Measurements from ENCODE around the gene CHD5.

Gene CHD5

GRCh38 chr1:6168947-6169586 lies 11.1 kb downstream of the CHD5 start:
- no peak for DNase-seq
- H3K4me2 ChIP-seq (ENCODE audit: low read length): no peak overlapping the region
- no peak overlapping the region for H4K5ac ChIP-seq (ENCODE audit: low read length)
- H2BK5ac ChIP-seq (ENCODE audit: low read length): no peak overlapping the region
- no peak overlapping the region for H3K27ac ChIP-seq (ENCODE audit: low read depth, low read length)
- no CpG with 5 or more reads among the region's 18 CpGs for WGBS (ENCODE audit: extremely low coverage, insufficient coverage, low lambda C conversion rate)
- H3K27me3 ChIP-seq (ENCODE audit: insufficient read depth, low read length, poor library complexity): no peaks in the 10 kb centered on the region
- no peaks in the 10 kb centered on the region for H3K79me1 ChIP-seq (ENCODE audit: low read length)
- H3K18ac ChIP-seq (ENCODE audit: low read length): no peak overlapping the region
- H3K9ac ChIP-seq (ENCODE audit: low read length): no peak overlapping the region
- no peak overlapping the region for H3K4me3 ChIP-seq (ENCODE audit: low read length)
- H2AK5ac ChIP-seq (ENCODE audit: low read length): no peak overlapping the region
- no peak overlapping the region for H3K56ac ChIP-seq (ENCODE audit: low read length)
- no peak overlapping the region for H2BK120ac ChIP-seq (ENCODE audit: low read depth, low read length)
- no peak overlapping the region for H4K8ac ChIP-seq (ENCODE audit: low read depth, low read length)
- H3K79me2 ChIP-seq (ENCODE audit: control insufficient read depth, insufficient read depth, low read length): no peaks in the 10 kb centered on the region
- no peak overlapping the region for H2BK15ac ChIP-seq (replicated peaks; ENCODE audit: low read depth)
- no peak overlapping the region for H3K23ac ChIP-seq (ENCODE audit: low read length)
- no peaks in the 10 kb centered on the region for H3K36me3 ChIP-seq (ENCODE audit: control insufficient read depth, insufficient read depth, low read length)
- H3K4me1 ChIP-seq (ENCODE audit: control insufficient read depth, low read depth, low read length): no peaks in the 10 kb centered on the region
- no peak overlapping the region for H3K4ac ChIP-seq (ENCODE audit: low read depth, low read length)

- no peak overlapping the region for H3K4ac ChIP-seq (ENCODE audit: low read depth, low read length)
- H3K56ac ChIP-seq (ENCODE audit: low read length): no peak overlapping the region
- H3K27ac ChIP-seq (ENCODE audit: low read depth, low read length): no peak overlapping the region
- no CpG with 5 or more reads among the region's 34 CpGs for WGBS (ENCODE audit: extremely low coverage, insufficient coverage, low lambda C conversion rate)
- H2BK120ac ChIP-seq (ENCODE audit: low read depth, low read length): no peak overlapping the region
- H3K9ac ChIP-seq (ENCODE audit: low read length): no peak overlapping the region
- H3K4me1 ChIP-seq (ENCODE audit: control insufficient read depth, low read depth, low read length): no peaks in the 10 kb centered on the region
- H2AK5ac ChIP-seq (ENCODE audit: low read length): no peak overlapping the region
- no peak overlapping the region for H3K23ac ChIP-seq (ENCODE audit: low read length)
- H2BK15ac ChIP-seq (replicated peaks; ENCODE audit: low read depth): no peak overlapping the region
- H2BK5ac ChIP-seq (ENCODE audit: low read length): no peak overlapping the region
- DNase-seq: no peak
- H3K27me3 ChIP-seq (ENCODE audit: insufficient read depth, low read length, poor library complexity): no peaks in the 10 kb centered on the region
- no peak overlapping the region for H4K8ac ChIP-seq (ENCODE audit: low read depth, low read length)
- no peak overlapping the region for H4K5ac ChIP-seq (ENCODE audit: low read length)
- H3K18ac ChIP-seq (ENCODE audit: low read length): no peak overlapping the region
- no peaks in the 10 kb centered on the region for H3K79me2 ChIP-seq (ENCODE audit: control insufficient read depth, insufficient read depth, low read length)
- no peak overlapping the region for H3K4me2 ChIP-seq (ENCODE audit: low read length)
- no peaks in the 10 kb centered on the region for H3K79me1 ChIP-seq (ENCODE audit: low read length)
- no peaks in the 10 kb centered on the region for H3K36me3 ChIP-seq (ENCODE audit: control insufficient read depth, insufficient read depth, low read length)
- no peak overlapping the region for H3K4me3 ChIP-seq (ENCODE audit: low read length)
These were observed 12.5 kb downstream of the CHD5 start for GRCh38 chr1:6167391-6168303.

- H3K27me3 ChIP-seq (ENCODE audit: insufficient read depth, low read length, poor library complexity): no peaks in the 10 kb centered on the region
- H3K18ac ChIP-seq (ENCODE audit: low read length): no peak overlapping the region
- H3K4me1 ChIP-seq (ENCODE audit: control insufficient read depth, low read depth, low read length): no peaks in the 10 kb centered on the region
- no peaks in the 10 kb centered on the region for H3K79me1 ChIP-seq (ENCODE audit: low read length)
- no peak overlapping the region for H4K8ac ChIP-seq (ENCODE audit: low read depth, low read length)
- WGBS (ENCODE audit: extremely low coverage, insufficient coverage, low lambda C conversion rate): no CpG with 5 or more reads among the region's 19 CpGs
- H4K5ac ChIP-seq (ENCODE audit: low read length): no peak overlapping the region
- H3K4me3 ChIP-seq (ENCODE audit: low read length): no peak overlapping the region
- no peaks in the 10 kb centered on the region for H3K79me2 ChIP-seq (ENCODE audit: control insufficient read depth, insufficient read depth, low read length)
- no peak overlapping the region for H3K56ac ChIP-seq (ENCODE audit: low read length)
- H3K27ac ChIP-seq (ENCODE audit: low read depth, low read length): no peak overlapping the region
- H3K9ac ChIP-seq (ENCODE audit: low read length): no peak overlapping the region
- no peak overlapping the region for H3K23ac ChIP-seq (ENCODE audit: low read length)
- H2BK5ac ChIP-seq (ENCODE audit: low read length): no peak overlapping the region
- no peak overlapping the region for H3K4me2 ChIP-seq (ENCODE audit: low read length)
- no peak overlapping the region for H2BK120ac ChIP-seq (ENCODE audit: low read depth, low read length)
- DNase-seq: no peak
- H3K36me3 ChIP-seq (ENCODE audit: control insufficient read depth, insufficient read depth, low read length): no peaks in the 10 kb centered on the region
- no peak overlapping the region for H3K4ac ChIP-seq (ENCODE audit: low read depth, low read length)
- no peak overlapping the region for H2BK15ac ChIP-seq (replicated peaks; ENCODE audit: low read depth)
- no peak overlapping the region for H2AK5ac ChIP-seq (ENCODE audit: low read length)
These were observed 13.3 kb downstream of the CHD5 start for GRCh38 chr1:6166655-6167390.

DNA sequence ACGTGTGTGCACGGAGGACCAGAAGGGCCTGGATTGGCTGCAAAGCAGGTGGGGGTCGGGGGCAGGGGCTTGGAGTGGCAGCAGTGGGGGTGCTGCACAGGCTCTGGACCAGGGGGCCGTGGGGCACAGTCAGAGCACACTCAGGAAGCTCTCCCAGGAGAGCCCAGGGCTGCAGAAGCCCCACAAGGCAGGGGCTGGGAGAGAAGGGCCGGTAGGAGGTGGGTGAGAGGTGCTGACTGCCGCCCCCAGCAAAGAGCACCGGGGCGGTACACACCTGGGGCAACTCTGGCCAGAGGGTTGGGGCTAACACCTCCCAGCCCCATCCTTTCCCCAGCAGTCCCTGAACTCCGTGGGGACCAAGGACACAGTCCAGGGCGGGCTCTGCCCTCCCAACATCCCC lies 13.9 kb downstream of the CHD5 start:
- Histone ChIP-seq H3K18ac (ENCODE audit: low read length) (no peak overlapping the region), H4K8ac (ENCODE audit: low read depth, low read length) (no peak overlapping the region), H3K4me1 (ENCODE audit: control insufficient read depth, low read depth, low read length) (no peaks in the 10 kb centered on the region), H3K27ac (ENCODE audit: low read depth, low read length) (no peak overlapping the region), H2AK5ac (ENCODE audit: low read length) (no peak overlapping the region), H3K36me3 (ENCODE audit: control insufficient read depth, insufficient read depth, low read length) (no peaks in the 10 kb centered on the region), H2BK15ac (replicated peaks; ENCODE audit: low read depth) (no peak overlapping the region), H3K23ac (ENCODE audit: low read length) (no peak overlapping the region), H3K9ac (ENCODE audit: low read length) (no peak overlapping the region), H3K56ac (ENCODE audit: low read length) (no peak overlapping the region), H3K79me1 (ENCODE audit: low read length) (no peaks in the 10 kb centered on the region), H3K79me2 (ENCODE audit: control insufficient read depth, insufficient read depth, low read length) (no peaks in the 10 kb centered on the region), H2BK5ac (ENCODE audit: low read length) (no peak overlapping the region), H2BK120ac (ENCODE audit: low read depth, low read length) (no peak overlapping the region), H3K27me3 (ENCODE audit: insufficient read depth, low read length, poor library complexity) (no peaks in the 10 kb centered on the region), H4K5ac (ENCODE audit: low read length) (no peak overlapping the region), H3K4me3 (ENCODE audit: low read length) (no peak overlapping the region), H3K4me2 (ENCODE audit: low read length) (no peak overlapping the region), H3K4ac (ENCODE audit: low read depth, low read length) (no peak overlapping the region)
- no peak for DNase-seq
- no CpG with 5 or more reads among the region's 10 CpGs for WGBS (ENCODE audit: extremely low coverage, insufficient coverage, low lambda C conversion rate)

GRCh38 chr1:6165441-6165985 lies 14.6 kb downstream of the CHD5 start:
- Histone ChIP-seq H4K5ac (ENCODE audit: low read length) (no peak overlapping the region), H3K4me3 (ENCODE audit: low read length) (no peak overlapping the region), H3K9ac (ENCODE audit: low read length) (no peak overlapping the region), H3K79me2 (ENCODE audit: control insufficient read depth, insufficient read depth, low read length) (no peaks in the 10 kb centered on the region), H2AK5ac (ENCODE audit: low read length) (no peak overlapping the region), H3K79me1 (ENCODE audit: low read length) (no peaks in the 10 kb centered on the region), H3K27me3 (ENCODE audit: insufficient read depth, low read length, poor library complexity) (no peaks in the 10 kb centered on the region), H3K4ac (ENCODE audit: low read depth, low read length) (no peak overlapping the region), H3K18ac (ENCODE audit: low read length) (no peak overlapping the region), H3K27ac (ENCODE audit: low read depth, low read length) (no peak overlapping the region), H3K4me1 (ENCODE audit: control insufficient read depth, low read depth, low read length) (no peaks in the 10 kb centered on the region), H2BK15ac (replicated peaks; ENCODE audit: low read depth) (no peak overlapping the region), H2BK120ac (ENCODE audit: low read depth, low read length) (no peak overlapping the region), H4K8ac (ENCODE audit: low read depth, low read length) (no peak overlapping the region), H3K23ac (ENCODE audit: low read length) (no peak overlapping the region), H3K36me3 (ENCODE audit: control insufficient read depth, insufficient read depth, low read length) (no peaks in the 10 kb centered on the region), H3K4me2 (ENCODE audit: low read length) (no peak overlapping the region), H3K56ac (ENCODE audit: low read length) (no peak overlapping the region), H2BK5ac (ENCODE audit: low read length) (no peak overlapping the region)
- no peak for DNase-seq
- WGBS (ENCODE audit: extremely low coverage, insufficient coverage, low lambda C conversion rate): no CpG with 5 or more reads among the region's 12 CpGs
